GM08714 (cell line): ENCODE measurements around the gene EFNA5.
A peak's percentile ranks its signal among the peaks of the same experiment; 100 is the strongest.

Experiments
- H3K4me3 ChIP-seq: fragments of 200-500 bp; sonication (Bioruptor generic); 2 replicates; pipeline ENCODE4 v1.5.1; 2014; ENCODE audit warnings: mild to moderate bottlenecking, low read length, inconsistent platforms
- ZNF274 ChIP-seq: IDR thresholded peaks from 2 replicates; pipeline ENCODE4 v1.6.1; 2012; ENCODE audit warnings: mild to moderate bottlenecking, low read depth, low read length

The EFNA5 gene

DNA sequence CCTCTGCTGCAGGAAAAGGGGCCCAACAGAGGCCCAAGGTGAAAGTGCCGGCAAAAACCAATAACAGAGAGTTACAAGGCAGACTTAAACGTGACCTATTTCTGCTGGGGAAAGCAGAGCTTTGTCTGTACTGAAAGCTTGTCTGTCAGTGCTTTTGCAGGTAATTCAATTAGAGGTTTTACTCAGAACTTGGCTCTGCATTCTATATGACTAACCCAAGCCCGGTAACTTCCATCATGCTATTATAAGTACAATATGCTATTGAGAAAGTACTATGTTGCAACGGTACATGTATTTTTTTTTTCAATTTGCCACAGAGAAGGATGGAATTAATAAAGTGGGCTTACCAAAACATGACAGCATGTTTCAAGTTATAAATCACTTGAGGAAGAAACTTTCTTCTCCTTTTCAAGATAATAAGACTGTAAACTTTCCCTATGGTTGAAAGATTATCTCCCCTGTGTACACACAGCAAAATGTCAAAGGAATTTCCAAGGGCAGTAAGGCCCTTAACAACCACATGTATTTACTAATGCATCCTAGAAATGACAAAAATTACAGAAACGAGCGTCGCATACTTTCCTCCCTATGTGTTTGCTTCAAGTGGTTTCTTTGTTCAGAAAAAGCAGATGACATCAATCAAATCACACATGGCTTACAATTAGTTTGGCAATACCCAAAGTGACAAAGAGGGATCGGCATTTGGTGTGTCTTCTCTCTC lies 282.4 kb downstream of the EFNA5 start:
- H3K4me3 ChIP-seq = peak overlapping the region; percentile 61
- no peak for TF ChIP-seq ZNF274

DNA sequence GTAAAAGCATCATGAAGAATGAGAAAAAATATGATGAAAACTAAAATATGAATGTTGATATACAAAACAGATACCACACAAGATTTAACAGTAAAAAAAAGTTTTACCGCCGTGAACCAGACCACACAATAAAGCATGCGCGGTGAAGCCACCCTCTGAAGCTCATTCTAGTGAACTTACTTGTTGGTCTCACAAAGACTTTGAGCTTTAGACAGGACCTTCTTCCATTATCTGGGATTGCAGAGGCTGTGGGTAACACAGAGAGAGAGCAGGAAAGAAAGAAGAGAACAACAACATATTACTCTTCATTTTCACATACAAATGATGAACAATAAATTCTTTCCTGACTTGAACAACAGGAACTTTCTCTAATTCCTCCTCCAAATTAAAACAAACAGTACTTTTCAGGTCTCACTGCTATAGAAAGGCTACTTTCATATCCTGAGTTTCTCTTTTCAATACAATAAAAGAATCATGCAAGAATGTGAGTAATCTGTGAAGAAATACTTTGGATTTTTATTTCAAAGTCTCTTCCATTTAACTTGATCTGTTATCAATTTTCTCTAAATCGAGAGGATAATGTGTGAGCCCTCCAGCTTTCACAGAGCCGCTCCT lies 283.1 kb downstream of the EFNA5 start:
- TF ChIP-seq ZNF274 = no peak
- H3K4me3 ChIP-seq = peak overlapping the region; percentile 61

- H3K4me3 ChIP-seq = no peak overlapping the region
- no peak for TF ChIP-seq ZNF274
Measured at GRCh38 chr5:107385708-107386107, 285.0 kb downstream of the EFNA5 start.

GRCh38 chr5:107384256-107384655 lies 286.5 kb downstream of the EFNA5 start:
- no peak for TF ChIP-seq ZNF274
- no peak overlapping the region for H3K4me3 ChIP-seq

- H3K4me3 ChIP-seq = no peak overlapping the region
- TF ChIP-seq ZNF274 = no peak
Measured at GRCh38 chr5:107383414-107383813, 287.3 kb downstream of the EFNA5 start.

DNA sequence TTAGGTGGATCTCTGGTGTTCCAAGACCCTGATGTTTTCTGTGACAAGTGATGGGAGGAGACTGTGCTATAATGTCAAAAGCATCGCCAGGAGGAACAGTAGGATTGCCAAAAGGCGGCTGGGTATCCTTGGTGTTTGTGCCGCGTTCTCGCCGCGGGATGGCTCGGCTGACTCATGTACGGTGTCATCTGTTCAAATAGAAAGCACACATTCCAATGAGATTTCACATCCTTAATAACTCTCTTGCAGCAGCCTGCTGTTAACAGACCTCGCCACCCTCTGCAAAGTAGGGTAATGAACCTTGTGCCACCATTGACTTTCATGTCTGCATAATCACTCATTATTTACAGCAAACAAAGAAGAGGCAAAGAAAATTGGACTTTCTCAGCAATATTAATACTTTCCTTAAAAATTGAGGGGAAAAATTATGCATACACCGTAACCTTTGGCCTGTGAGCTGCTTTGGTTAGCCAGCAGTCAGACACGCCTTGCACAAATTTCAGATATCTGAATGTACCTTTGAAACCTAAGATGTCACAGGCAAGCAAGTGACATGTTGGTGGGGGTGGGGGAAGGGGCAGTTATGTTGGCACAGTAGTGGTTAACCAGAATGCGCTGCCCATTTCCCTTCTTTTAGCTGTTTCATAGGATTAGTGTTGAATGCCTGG lies 289.4 kb downstream of the EFNA5 start:
- no peak for TF ChIP-seq ZNF274
- no peak overlapping the region for H3K4me3 ChIP-seq

DNA sequence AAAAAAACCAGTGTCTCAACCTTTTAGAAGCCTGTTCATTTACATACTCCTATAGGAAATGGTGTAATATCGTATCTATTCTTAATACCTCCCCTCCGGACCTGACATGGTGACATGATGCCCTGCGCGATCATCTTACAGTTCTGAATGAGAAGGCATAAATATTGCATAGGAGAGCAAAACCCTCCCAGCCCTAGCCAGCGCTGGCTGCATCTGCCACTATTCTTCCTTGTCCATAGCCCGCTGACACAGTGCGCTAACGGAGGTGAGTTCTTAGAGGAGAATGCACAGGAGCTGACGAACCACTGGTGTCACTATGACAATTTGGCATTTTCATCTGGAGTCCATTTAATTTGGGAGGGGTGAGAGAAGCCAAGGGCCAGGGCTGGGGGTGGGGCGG lies 290.1 kb downstream of the EFNA5 start:
- no peak overlapping the region for H3K4me3 ChIP-seq
- no peak for TF ChIP-seq ZNF274

- H3K4me3 ChIP-seq = no peak overlapping the region
- no peak for TF ChIP-seq ZNF274
Measured at GRCh38 chr5:107378218-107378899, 292.4 kb downstream of the EFNA5 start.

GRCh38 chr5:107377277-107377609 lies 293.5 kb downstream of the EFNA5 start:
- no peak for TF ChIP-seq ZNF274
- no peak overlapping the region for H3K4me3 ChIP-seq

DNA sequence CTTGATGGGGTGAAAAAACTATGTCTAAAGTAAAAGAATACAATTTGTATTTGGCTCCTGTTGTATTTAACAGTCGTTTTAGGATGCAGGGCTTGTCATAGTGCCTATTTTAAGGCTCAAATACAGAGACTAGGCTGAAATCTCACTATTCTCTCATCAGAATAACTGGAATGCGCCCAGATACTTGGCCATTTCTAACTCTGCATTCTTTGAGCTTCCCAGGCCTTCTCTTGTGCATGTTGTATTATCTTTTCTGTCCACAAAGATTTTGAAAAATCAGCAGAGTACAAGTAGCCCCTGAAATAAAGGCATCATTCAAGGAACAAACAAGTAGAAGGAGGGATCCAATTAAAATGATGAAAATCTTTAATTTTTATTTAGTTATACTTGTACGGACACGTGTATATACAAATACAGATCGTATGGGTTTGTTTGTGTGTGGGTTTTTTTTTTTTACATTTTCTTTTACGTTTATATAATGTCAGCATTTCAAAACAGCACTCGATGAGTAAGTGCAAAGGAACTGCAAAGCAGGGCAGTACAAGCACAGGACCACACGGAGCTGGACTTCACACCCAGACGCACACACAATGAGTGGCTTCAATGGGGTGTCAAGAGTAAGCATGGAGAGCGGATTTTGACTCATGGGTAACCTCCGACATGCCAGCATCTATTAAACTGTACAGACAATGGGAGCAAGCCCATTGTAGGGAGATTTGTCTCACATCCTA lies 294.0 kb downstream of the EFNA5 start:
- TF ChIP-seq ZNF274 = no peak
- no peak overlapping the region for H3K4me3 ChIP-seq

- no peak overlapping the region for H3K4me3 ChIP-seq
- no peak for TF ChIP-seq ZNF274
Measured at GRCh38 chr5:107373549-107374263, 297.0 kb downstream of the EFNA5 start.

- no peak overlapping the region for H3K4me3 ChIP-seq
- TF ChIP-seq ZNF274 = no peak
Measured at GRCh38 chr5:107372723-107373450, 297.9 kb downstream of the EFNA5 start.
